Measurements from ENCODE around the gene TFAP2A.

GRCh38 chr6:10424040-10424439 lies 9.2 kb upstream of the TFAP2A start:
- TF ChIP-seq POLR2A (IDR thresholded peaks at IDR 0.05; ENCODE audit: low read depth, low read length) = no peak
- no peak for TF ChIP-seq TAF1 (IDR thresholded peaks at IDR 0.05; ENCODE audit: low read depth, low read length)
- no peak for TF ChIP-seq POLR2AphosphoS5 (IDR thresholded peaks at IDR 0.05; ENCODE audit: low read depth, low read length)
